Spleen (tissue), 11 donors: ENCODE measurements around the gene MOCS1. TPM values are rescaled to one million over a fixed set of nuclear protein-coding genes. Genes with fewer than 3 reads are reported as not detected.

Experiments
- DNase-seq: peaks from one replicate; pipeline ENCODE4 v3.0.0-alpha.2; 2020
- H3K27ac ChIP-seq, 8 donors: fragments of 200-600 bp; sonication (generic) in 7 of 8; 1 replicate in 4 of 8; 2 replicates in 4 of 8; pipeline versions ENCODE4 v1.5.0 to v1.8.0; 2016 to 2021; ENCODE audit warnings: inconsistent platforms in 4 of 8, mild to moderate bottlenecking in 4 of 8, moderate library complexity in 1 of 8
- H3K27me3 ChIP-seq, 7 donors: fragments of 200-600 bp; sonication (generic) in 6 of 7; replicated peaks in 1 of 7; 1 replicate in 4 of 7; 2 replicates in 3 of 7; pipeline versions ENCODE4 v1.5.0 to v1.8.0; 2016 to 2021; ENCODE audit warnings: inconsistent platforms in 3 of 7, mild to moderate bottlenecking in 1 of 7
- H3K36me3 ChIP-seq, 6 donors: fragments of 200-600 bp; sonication (generic) in 5 of 6; 1 replicate in 4 of 6; 2 replicates in 2 of 6; pipeline versions ENCODE4 v1.5.0 to v1.8.0; 2016 to 2021; ENCODE audit warnings: inconsistent platforms in 2 of 6
- H3K4me1 ChIP-seq, 6 donors: fragments of 200-600 bp; sonication (generic) in 5 of 6; 1 replicate in 3 of 6; 2 replicates in 3 of 6; pipeline versions ENCODE4 v1.5.0 to v1.8.0; 2016 to 2021; ENCODE audit warnings: inconsistent platforms in 3 of 6
- H3K4me3 ChIP-seq, 8 donors: fragments of 200-600 bp; sonication (generic) in 7 of 8; 1 replicate in 4 of 8; 2 replicates in 4 of 8; pipeline versions ENCODE4 v1.5.0 to v1.8.0; 2016 to 2021; ENCODE audit warnings: inconsistent platforms in 4 of 8, mild to moderate bottlenecking in 4 of 8, moderate library complexity in 2 of 8
- H3K9me3 ChIP-seq, 8 donors: fragments of 200-600 bp; sonication (generic) in 7 of 8; 1 replicate in 4 of 8; 2 replicates in 4 of 8; pipeline versions ENCODE4 v1.5.0 to v1.8.0; 2016 to 2021; ENCODE audit warnings: inconsistent platforms in 4 of 8
- POLR2A ChIP-seq, 3 donors: fragments of 450-650 bp; IDR thresholded peaks; one replicate each; pipeline ENCODE4 v1.5.1; 2017; ENCODE audit warnings: antibody characterized with exemption in 3 of 3, mild to moderate bottlenecking in 1 of 3
- POLR2AphosphoS5 ChIP-seq, 3 donors: sonication (generic); formaldehyde crosslinking; IDR thresholded peaks; one replicate each; pipeline ENCODE4 v1.5.1; 2017; ENCODE audit warnings: antibody characterized with exemption in 3 of 3
- WGBS, 5 donors: extraction: QIAGEN DNeasy Blood & Tissue Kit in 3 of 5; methylation state at CpG; one replicate each; pipeline versions ENCODE4 v1.1.5 to v1.1.7; 2013 to 2018; 5-methylcytosine and 5-hydroxymethylcytosine counted together
- intact Hi-C: fragments of 100-400 bp; cut with DNase I; formaldehyde crosslinking; loops from one replicate; pipeline ENCODE4 v1.15.0; 2023; ENCODE audit warnings: low total_unique reads
- polyA plus RNA-seq, 3 donors: library from polyadenylated mRNA; stranded (reverse); fragments of 200-250 nt; gene quantifications; one replicate each; pipeline ENCODE4 v1.2.1, GENCODE V29; 2013
- total RNA-seq, 7 donors: library from RNA; depleted of rRNA in 3 of 7; stranded (reverse); fragments of >200 nt in 3 of 7; fragmentation: NEBNext Ultra II Directional in 4 of 7; extraction: Animal tissue kit (Norgen Biotek cat#: 25700) in 4 of 7; gene quantifications; one replicate each; pipeline versions ENCODE4 v1.1.0 to v1.2.1, GENCODE V29; 2016 to 2021
- TF ChIP-seq, protein P1 (sequence below), 11 experiments: fragments of 200-600 bp in 7 of 11; fragments of 450-650 bp in 4 of 11; sonication (generic) in 4 of 11; IDR thresholded peaks in 8 of 11; conservative IDR thresholded peaks in 3 of 11; 1 replicate in 7 of 11; 2 replicates in 4 of 11; pipeline versions ENCODE4 v1.4.0 to v1.8.0; 2016 to 2021; ENCODE audit warnings: antibody characterized with exemption in 11 of 11, inconsistent platforms in 4 of 11, mild to moderate bottlenecking in 1 of 11
- donor health status: healthy with polysubstance abuse.
- donor health status: DM: no; HTN: no; CAD: no; lungs with moderate emphysema.
- donor health status: DM: no; HTN: no; CAD: no.
- donor health status: Bipolar disorder and iron deficiency.
- donor health status: healthy.
- donor health status: DM: no; HTN: no; CAD: no.
- donor health status: DM: yes; HTN: yes; CAD: no.

Gene MOCS1
- total and polyA plus RNA-seq, 10 donors = 1.2 to 10.2 (median 5.6) TPM

DNA sequence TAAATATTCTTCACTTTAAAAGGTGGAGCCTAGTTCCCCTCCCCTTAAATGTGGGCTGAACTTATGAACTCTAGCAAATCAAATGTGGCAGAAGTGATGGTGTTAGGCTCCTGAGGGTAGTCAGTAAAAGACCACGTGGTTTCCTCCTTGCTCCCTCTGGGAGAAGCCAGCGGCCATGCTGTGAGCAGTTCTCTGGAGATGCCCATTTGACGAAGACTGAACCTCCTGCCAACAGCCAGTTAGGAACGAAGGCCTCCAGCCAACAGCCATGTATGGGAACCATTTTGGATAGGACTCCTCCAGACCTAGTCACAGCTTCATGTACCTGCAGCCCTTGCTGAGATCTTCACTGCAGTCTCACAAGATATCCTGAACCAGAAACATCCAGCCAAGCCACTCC is 7.6 kb upstream of the MOCS1 start:
- intact Hi-C loops = no loop called here

DNA sequence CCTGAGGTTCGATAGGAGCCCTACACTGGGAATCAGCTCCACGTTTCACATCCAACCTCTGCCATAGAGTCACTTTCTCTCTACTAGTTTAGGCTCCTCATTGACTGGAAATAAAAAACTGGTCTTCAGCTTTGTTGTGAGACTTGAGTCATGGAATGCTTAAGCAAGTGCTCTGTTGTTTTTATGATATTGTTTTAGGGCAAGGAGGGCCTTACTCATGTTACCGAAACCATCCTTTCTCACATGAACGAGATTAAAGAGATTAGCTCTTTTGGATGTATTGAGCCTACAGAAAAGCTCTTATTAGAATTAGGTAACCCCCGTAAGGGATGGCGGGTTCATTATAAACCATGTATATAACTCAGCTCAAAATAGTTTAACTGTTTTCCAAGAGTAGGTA is 6.9 kb upstream of the MOCS1 start:
- TF ChIP-seq POLR2A (IDR thresholded peaks at IDR 0.05) (no peak), POLR2AphosphoS5 (IDR thresholded peaks at IDR 0.05) (no peak)
- TF ChIP-seq, protein P1, sequence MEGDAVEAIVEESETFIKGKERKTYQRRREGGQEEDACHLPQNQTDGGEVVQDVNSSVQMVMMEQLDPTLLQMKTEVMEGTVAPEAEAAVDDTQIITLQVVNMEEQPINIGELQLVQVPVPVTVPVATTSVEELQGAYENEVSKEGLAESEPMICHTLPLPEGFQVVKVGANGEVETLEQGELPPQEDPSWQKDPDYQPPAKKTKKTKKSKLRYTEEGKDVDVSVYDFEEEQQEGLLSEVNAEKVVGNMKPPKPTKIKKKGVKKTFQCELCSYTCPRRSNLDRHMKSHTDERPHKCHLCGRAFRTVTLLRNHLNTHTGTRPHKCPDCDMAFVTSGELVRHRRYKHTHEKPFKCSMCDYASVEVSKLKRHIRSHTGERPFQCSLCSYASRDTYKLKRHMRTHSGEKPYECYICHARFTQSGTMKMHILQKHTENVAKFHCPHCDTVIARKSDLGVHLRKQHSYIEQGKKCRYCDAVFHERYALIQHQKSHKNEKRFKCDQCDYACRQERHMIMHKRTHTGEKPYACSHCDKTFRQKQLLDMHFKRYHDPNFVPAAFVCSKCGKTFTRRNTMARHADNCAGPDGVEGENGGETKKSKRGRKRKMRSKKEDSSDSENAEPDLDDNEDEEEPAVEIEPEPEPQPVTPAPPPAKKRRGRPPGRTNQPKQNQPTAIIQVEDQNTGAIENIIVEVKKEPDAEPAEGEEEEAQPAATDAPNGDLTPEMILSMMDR (IDR thresholded peaks at IDR 0.05 in 8 of 11, conservative IDR thresholded peaks at IDR 0.05 in 3 of 11) = no peak
- intact Hi-C loops = no loop called here
- WGBS, 5 donors = 81 to 95% (median 90%) methylated on average over 6 of the region's 6 CpGs

More for the DNA sequence above, 7.6 kb upstream of the MOCS1 start:
- no peak for DNase-seq
- Histone ChIP-seq H3K9me3 (no peaks in the 10 kb centered on the region), H3K36me3 (no peaks in the 10 kb centered on the region), H3K4me3 (no peak overlapping the region), H3K27ac (no peak overlapping the region), H3K27me3 (peaks cover 0 to 8% (median 0%) of the 10 kb centered on the region in 7 donors), H3K4me1 (no peaks in the 10 kb centered on the region)
- no peak for TF ChIP-seq POLR2A (IDR thresholded peaks at IDR 0.05)
- TF ChIP-seq POLR2AphosphoS5 (IDR thresholded peaks at IDR 0.05) = no peak
- TF ChIP-seq, protein P1 (IDR thresholded peaks at IDR 0.05 in 8 of 11, conservative IDR thresholded peaks at IDR 0.05 in 3 of 11) = no peak
- WGBS, 5 donors = 71 to 85% (median 83%) methylated on average over 4 of the region's 4 CpGs

DNA sequence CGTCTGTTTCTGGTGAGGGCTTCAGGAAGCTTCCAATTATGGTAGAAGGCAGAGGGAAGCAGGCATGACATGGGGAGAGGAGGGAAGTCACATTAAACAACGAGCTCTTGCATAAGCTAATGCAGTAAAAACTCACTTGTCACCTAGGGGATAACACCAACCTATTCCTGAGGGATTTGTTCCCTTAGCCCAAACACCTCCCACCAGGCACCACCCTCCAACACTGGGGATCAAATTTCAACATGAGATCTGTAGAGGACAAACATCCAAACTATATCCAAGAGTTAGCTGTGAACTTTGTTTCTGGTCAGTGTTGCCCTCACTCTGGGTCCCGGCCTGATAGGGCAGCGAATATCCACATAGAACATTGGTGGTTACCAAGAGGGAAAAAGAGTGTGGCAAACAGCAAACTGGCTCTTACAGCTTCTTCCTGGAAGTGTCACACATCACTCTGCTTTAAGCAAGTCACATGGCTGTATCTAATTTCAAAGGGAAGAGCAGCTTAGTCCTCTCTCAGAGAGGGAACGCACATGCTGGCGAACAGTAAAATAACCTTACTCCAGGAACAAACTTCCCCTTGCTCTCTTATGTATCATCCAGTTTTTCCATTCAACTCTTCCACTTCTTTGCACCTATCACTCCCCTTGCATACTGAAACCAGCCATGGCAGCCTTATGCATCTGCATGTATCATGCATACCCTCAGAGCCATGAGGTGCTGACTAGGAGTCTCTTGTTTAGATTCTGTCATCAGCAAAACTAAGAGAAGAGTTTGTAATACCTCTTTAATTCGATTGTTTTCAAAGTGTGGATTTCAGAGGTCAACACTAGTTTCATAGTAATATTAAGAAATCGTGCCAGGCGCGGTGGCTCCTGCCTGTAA is 4.8 kb upstream of the MOCS1 start:
- Histone ChIP-seq H3K4me1 (peaks cover 0 to 8% (median 0%) of the 10 kb centered on the region in 6 donors), H3K9me3 (no peaks in the 10 kb centered on the region), H3K27me3 (peaks cover 0 to 27% (median 0%) of the 10 kb centered on the region in 7 donors), H3K27ac (no peak overlapping the region), H3K4me3 (no peak overlapping the region), H3K36me3 (no peaks in the 10 kb centered on the region)
- no peak for DNase-seq
- TF ChIP-seq, protein P1 (IDR thresholded peaks at IDR 0.05 in 8 of 11, conservative IDR thresholded peaks at IDR 0.05 in 3 of 11) = no peak
- no peak for TF ChIP-seq POLR2AphosphoS5 (IDR thresholded peaks at IDR 0.05)
- TF ChIP-seq POLR2A (IDR thresholded peaks at IDR 0.05) = no peak
- 69 to 80% (median 79%) methylated on average over 10 of the region's 10 CpGs for WGBS, 5 donors
- intact Hi-C loops = no loop called here

More for the DNA sequence above, 6.9 kb upstream of the MOCS1 start:
- Histone ChIP-seq H3K27me3 (peaks cover 0 to 10% (median 0%) of the 10 kb centered on the region in 7 donors), H3K36me3 (no peaks in the 10 kb centered on the region), H3K4me3 (no peak overlapping the region), H3K4me1 (no peaks in the 10 kb centered on the region), H3K9me3 (no peaks in the 10 kb centered on the region), H3K27ac (no peak overlapping the region)
- no peak for DNase-seq

DNA sequence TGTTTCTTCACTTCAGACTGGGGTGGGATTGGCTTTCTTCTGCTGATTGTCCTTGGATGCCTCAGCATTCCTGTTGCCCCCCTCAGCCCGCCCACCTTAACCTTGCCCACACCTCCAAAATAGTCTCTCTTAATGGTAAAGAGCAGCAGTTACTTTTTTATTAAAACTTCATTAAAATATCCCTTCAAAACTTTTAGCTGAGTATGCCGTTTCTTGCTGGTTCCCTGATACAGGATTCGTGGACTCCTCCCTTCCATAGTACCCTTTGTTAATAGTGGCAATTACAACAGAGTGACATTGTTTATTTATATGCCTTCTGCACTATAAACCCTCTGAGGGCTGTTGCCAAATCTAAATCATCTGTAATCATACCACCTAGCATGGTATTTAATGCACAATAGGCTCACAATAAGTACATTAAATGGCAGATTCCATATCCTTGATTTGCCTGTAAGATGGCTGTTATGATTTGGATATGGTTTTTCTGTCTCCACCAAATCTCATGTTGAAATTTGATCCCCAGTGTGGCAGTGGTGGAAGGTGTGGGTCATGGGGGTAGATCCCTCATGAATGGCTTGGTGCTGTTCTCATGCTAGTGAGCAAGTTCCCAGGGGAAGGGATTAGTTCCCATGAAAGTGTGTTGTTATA is 3.5 kb upstream of the MOCS1 start:
- no peaks in the 10 kb centered on the region for H3K36me3 ChIP-seq
- H3K27ac ChIP-seq = no peak overlapping the region
- TF ChIP-seq, protein P1 (IDR thresholded peaks at IDR 0.05 in 8 of 11, conservative IDR thresholded peaks at IDR 0.05 in 3 of 11) = no peak
- no peak for TF ChIP-seq POLR2A (IDR thresholded peaks at IDR 0.05)
- TF ChIP-seq POLR2AphosphoS5 (IDR thresholded peaks at IDR 0.05) = no peak
- DNase-seq = no peak
- peaks cover 0 to 36% (median 0%) of the 10 kb centered on the region in 7 donors for H3K27me3 ChIP-seq
- no peaks in the 10 kb centered on the region for H3K9me3 ChIP-seq
- 70 to 79% (median 76%) methylated on average over 3 of the region's 3 CpGs for WGBS, 5 donors
- no peak overlapping the region for H3K4me3 ChIP-seq
- intact Hi-C loops = no loop called here
- H3K4me1 ChIP-seq = peaks cover 0 to 17% (median 2%) of the 10 kb centered on the region in 6 donors
